ENCODE measurements around the gene AHRR.

AHRR gene

GRCh38 chr5:312845-313244 lies 8.7 kb upstream of the AHRR start:
- no peak for TF ChIP-seq CTCF (IDR thresholded peaks at IDR 0.05; ENCODE audit: borderline replicate concordance, insufficient read depth, low read depth, low read length)

GRCh38 chr5:313265-313664 lies 8.2 kb upstream of the AHRR start:
- no peak for TF ChIP-seq CTCF (IDR thresholded peaks at IDR 0.05; ENCODE audit: borderline replicate concordance, insufficient read depth, low read depth, low read length)
- no peak overlapping the region for H3K4me3 ChIP-seq (ENCODE audit: low read depth, low read length)

More at GRCh38 chr5:312845-313244, 8.7 kb upstream of the AHRR start:
- H3K4me3 ChIP-seq (ENCODE audit: low read depth, low read length), result no peak overlapping the region

GRCh38 chr5:313806-314376 lies 7.6 kb upstream of the AHRR start:
- H3K4me3 ChIP-seq (ENCODE audit: low read depth, low read length), result no peak overlapping the region
- TF ChIP-seq CTCF (IDR thresholded peaks at IDR 0.05; ENCODE audit: borderline replicate concordance, insufficient read depth, low read depth, low read length), result no peak

- H3K4me3 ChIP-seq (ENCODE audit: low read depth, low read length), result no peak overlapping the region
- TF ChIP-seq CTCF (IDR thresholded peaks at IDR 0.05; ENCODE audit: borderline replicate concordance, insufficient read depth, low read depth, low read length), result no peak
These were observed 6.6 kb upstream of the AHRR start for GRCh38 chr5:314676-315487.

- no peak overlapping the region for H3K4me3 ChIP-seq (ENCODE audit: low read depth, low read length)
- TF ChIP-seq CTCF (IDR thresholded peaks at IDR 0.05; ENCODE audit: borderline replicate concordance, insufficient read depth, low read depth, low read length), result no peak
These were observed 5.9 kb upstream of the AHRR start for GRCh38 chr5:315488-316209.

GRCh38 chr5:316210-317085 lies 5.1 kb upstream of the AHRR start:
- no peak for TF ChIP-seq CTCF (IDR thresholded peaks at IDR 0.05; ENCODE audit: borderline replicate concordance, insufficient read depth, low read depth, low read length)
- H3K4me3 ChIP-seq (ENCODE audit: low read depth, low read length), result no peak overlapping the region
